HepG2 (cell line): ENCODE results near the gene KAZALD1. TPM values are rescaled to one million over a fixed set of nuclear protein-coding genes. Genes with fewer than 3 reads are reported as not detected.

Source experiments
- CREB1 ChIP-seq, 2 experiments: fragments of 450-650 bp in 1 of 2; IDR thresholded peaks; 2 replicates each; pipeline ENCODE4 v1.6.1; 2016 to 2017; ENCODE audit warnings: control low read depth in 1 of 2, mild to moderate bottlenecking in 1 of 2, missing compliant biosample characterization in 1 of 2, missing genetic modification characterization in 1 of 2
- HNRNPLL ChIP-seq: fragments of 200-400 bp; formaldehyde crosslinking; IDR thresholded peaks from 2 replicates; pipeline ENCODE4 v1.6.1; 2017; ENCODE audit warnings: mild to moderate bottlenecking, low read depth, low read length; ENCODE audit not compliant: poor library complexity, severe bottlenecking
- JUND ChIP-seq: sonication (generic); formaldehyde crosslinking; IDR thresholded peaks from 2 replicates; pipeline ENCODE4 v1.8.0; 2022; ENCODE audit warnings: mild to moderate bottlenecking, missing genetic modification reagents
- MIXL1 ChIP-seq: IDR thresholded peaks from 2 replicates; pipeline ENCODE4 v1.6.1; 2016
- NKX3-1 ChIP-seq: sonication (generic); formaldehyde crosslinking; IDR thresholded peaks from 2 replicates; pipeline ENCODE4 v1.5.0; 2020; ENCODE audit warnings: missing genetic modification reagents
- TOE1 ChIP-seq: sonication (generic); formaldehyde crosslinking; IDR thresholded peaks from 2 replicates; pipeline ENCODE4 v1.4.0; 2020; ENCODE audit warnings: mild to moderate bottlenecking, missing genetic modification reagents
- ZBTB3 ChIP-seq: sonication (generic); formaldehyde crosslinking; IDR thresholded peaks from 2 replicates; pipeline ENCODE4 v1.4.0; 2020; ENCODE audit warnings: low read depth, mild to moderate bottlenecking, moderate library complexity, missing genetic modification reagents, borderline replicate concordance
- ZBTB8A ChIP-seq: sonication (generic); formaldehyde crosslinking; IDR thresholded peaks from 2 replicates; pipeline ENCODE4 v1.4.0; 2020; ENCODE audit warnings: mild to moderate bottlenecking, low read depth, missing genetic modification reagents, borderline replicate concordance
- ZNF567 ChIP-seq: sonication (generic); formaldehyde crosslinking; IDR thresholded peaks from 2 replicates; pipeline ENCODE4 v1.8.1; 2023; ENCODE audit warnings: mild to moderate bottlenecking, missing genetic modification reagents, borderline replicate concordance
- ZNF777 ChIP-seq: sonication (generic); formaldehyde crosslinking; IDR thresholded peaks from 2 replicates; pipeline ENCODE4 v1.4.0; 2020; ENCODE audit warnings: missing genetic modification reagents
- polyA plus RNA-seq, 8 experiments: library from polyadenylated mRNA; depleted of rRNA in 3 of 8; stranded (reverse) in 7 of 8; unstranded in 1 of 8; fragments of >200 nt; fragmentation: Illumina TruSeq in 4 of 8; extraction: Trizol in 4 of 8; gene quantifications; 2 replicates each; pipeline versions ENCODE4 v1.2.1 to v1.2.3, GENCODE V29; 2011 to 2016; ENCODE audit warnings: low read depth in 4 of 8, missing spikeins in 1 of 8, mixed read lengths in 1 of 8; ENCODE audit not compliant: insufficient read depth in 1 of 8
- total RNA-seq, 5 experiments: library from RNA; depleted of rRNA; stranded (reverse); fragments of >200 nt; fragmentation: Illumina TruSeq; extraction: Trizol; gene quantifications; 2 replicates each; pipeline ENCODE4 v1.2.3, GENCODE V29; 2016; ENCODE audit warnings: low read depth in 1 of 5
- TF ChIP-seq, protein P1 (sequence below): IDR thresholded peaks from 2 replicates; pipeline ENCODE4 v1.6.1; 2016
- TF ChIP-seq, protein P2 (sequence below): sonication (generic); formaldehyde crosslinking; IDR thresholded peaks from 2 replicates; pipeline ENCODE4 v1.5.0; 2020; ENCODE audit warnings: missing genetic modification reagents
- TF ChIP-seq, protein P3 (sequence below): sonication (generic); formaldehyde crosslinking; IDR thresholded peaks from 2 replicates; pipeline ENCODE4 v1.4.0; 2020; ENCODE audit warnings: missing genetic modification reagents
- TF ChIP-seq, protein P4 (sequence below): sonication (generic); formaldehyde crosslinking; conservative IDR thresholded peaks from 2 replicates; pipeline ENCODE4 v1.8.1; 2023; ENCODE audit warnings: missing genetic modification reagents

Gene KAZALD1
- total and polyA plus RNA-seq, 2 of the 13 experiments (the other 11 are each of a cell fraction or from before 2014, with no cell fraction given), result 16.7 to 27.7 TPM

DNA sequence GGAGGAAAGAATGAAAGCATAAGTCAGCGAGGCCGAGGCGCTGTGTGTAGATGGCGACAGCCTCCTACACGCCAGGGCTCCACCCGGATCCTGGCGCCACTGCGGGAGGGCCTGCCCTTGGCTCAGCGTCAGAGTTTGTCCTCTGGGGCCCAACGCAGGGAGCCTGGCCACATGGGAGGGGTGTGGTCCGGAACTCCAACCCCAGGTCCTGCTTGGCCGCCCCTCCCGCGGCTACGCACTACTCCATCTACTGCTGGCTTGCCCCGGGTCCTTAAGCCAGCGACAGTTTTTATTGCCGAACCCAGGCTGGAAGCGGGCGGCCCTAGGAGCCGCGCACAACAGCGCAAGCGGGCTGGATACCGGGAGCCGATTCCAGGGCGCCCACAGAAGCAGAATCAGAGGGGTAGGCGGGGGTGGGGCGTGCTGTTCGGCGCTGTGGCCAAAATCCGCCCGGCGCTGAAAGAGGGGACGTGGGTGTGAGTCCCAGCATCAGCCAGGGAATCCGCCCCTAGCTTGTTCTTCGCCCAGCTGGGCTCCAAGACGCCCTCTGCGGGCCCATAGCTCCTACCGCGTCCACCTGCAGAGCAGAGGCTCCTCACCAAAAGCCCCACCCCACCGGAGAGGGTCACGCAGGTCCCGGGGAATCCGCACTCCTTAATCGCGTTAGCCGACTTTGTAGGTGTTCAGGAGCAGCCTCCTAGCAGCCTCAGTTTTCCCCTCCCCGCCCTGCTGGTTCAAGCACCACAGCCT is 4.5 kb downstream of the KAZALD1 start (continued):
- TF ChIP-seq, protein P1, sequence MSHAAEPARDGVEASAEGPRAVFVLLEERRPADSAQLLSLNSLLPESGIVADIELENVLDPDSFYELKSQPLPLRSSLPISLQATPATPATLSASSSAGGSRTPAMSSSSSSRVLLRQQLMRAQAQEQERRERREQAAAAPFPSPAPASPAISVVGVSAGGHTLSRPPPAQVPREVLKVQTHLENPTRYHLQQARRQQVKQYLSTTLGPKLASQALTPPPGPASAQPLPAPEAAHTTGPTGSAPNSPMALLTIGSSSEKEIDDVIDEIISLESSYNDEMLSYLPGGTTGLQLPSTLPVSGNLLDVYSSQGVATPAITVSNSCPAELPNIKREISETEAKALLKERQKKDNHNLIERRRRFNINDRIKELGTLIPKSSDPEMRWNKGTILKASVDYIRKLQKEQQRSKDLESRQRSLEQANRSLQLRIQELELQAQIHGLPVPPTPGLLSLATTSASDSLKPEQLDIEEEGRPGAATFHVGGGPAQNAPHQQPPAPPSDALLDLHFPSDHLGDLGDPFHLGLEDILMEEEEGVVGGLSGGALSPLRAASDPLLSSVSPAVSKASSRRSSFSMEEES (CRISPR knock-in tag), result peak; percentile 68; the same call in 1 of the 2 replicates
- TF ChIP-seq TOE1 (CRISPR knock-in tag), result no peak
- no peak for TF ChIP-seq ZNF777 (CRISPR knock-in tag)
- peak; percentile 17; the same call in 1 of the 2 replicates for TF ChIP-seq NKX3-1
- TF ChIP-seq CREB1 (IDR thresholded peaks at IDR 0.05), result no peak; the same call in 1 of the 2 replicates
- TF ChIP-seq CREB1 (CRISPR knock-in tag; IDR thresholded peaks at IDR 0.05), result peak; percentile 69
- no peak for TF ChIP-seq JUND
- 0 out of 2 replicates have a peak, but pooled peaks have one; percentile 23 for TF ChIP-seq MIXL1 (CRISPR knock-in tag)
- TF ChIP-seq, protein P2, sequence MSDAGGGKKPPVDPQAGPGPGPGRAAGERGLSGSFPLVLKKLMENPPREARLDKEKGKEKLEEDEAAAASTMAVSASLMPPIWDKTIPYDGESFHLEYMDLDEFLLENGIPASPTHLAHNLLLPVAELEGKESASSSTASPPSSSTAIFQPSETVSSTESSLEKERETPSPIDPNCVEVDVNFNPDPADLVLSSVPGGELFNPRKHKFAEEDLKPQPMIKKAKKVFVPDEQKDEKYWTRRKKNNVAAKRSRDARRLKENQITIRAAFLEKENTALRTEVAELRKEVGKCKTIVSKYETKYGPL (CRISPR knock-in tag), result no peak
- TF ChIP-seq ZBTB3 (CRISPR knock-in tag), result no peak
- peak; percentile 72; the same call in 1 of the 2 replicates for TF ChIP-seq ZNF567 (CRISPR knock-in tag)
- TF ChIP-seq ZBTB8A (CRISPR knock-in tag), result 0 out of 2 replicates have a peak, but pooled peaks have one; percentile 24
- TF ChIP-seq, protein P3, sequence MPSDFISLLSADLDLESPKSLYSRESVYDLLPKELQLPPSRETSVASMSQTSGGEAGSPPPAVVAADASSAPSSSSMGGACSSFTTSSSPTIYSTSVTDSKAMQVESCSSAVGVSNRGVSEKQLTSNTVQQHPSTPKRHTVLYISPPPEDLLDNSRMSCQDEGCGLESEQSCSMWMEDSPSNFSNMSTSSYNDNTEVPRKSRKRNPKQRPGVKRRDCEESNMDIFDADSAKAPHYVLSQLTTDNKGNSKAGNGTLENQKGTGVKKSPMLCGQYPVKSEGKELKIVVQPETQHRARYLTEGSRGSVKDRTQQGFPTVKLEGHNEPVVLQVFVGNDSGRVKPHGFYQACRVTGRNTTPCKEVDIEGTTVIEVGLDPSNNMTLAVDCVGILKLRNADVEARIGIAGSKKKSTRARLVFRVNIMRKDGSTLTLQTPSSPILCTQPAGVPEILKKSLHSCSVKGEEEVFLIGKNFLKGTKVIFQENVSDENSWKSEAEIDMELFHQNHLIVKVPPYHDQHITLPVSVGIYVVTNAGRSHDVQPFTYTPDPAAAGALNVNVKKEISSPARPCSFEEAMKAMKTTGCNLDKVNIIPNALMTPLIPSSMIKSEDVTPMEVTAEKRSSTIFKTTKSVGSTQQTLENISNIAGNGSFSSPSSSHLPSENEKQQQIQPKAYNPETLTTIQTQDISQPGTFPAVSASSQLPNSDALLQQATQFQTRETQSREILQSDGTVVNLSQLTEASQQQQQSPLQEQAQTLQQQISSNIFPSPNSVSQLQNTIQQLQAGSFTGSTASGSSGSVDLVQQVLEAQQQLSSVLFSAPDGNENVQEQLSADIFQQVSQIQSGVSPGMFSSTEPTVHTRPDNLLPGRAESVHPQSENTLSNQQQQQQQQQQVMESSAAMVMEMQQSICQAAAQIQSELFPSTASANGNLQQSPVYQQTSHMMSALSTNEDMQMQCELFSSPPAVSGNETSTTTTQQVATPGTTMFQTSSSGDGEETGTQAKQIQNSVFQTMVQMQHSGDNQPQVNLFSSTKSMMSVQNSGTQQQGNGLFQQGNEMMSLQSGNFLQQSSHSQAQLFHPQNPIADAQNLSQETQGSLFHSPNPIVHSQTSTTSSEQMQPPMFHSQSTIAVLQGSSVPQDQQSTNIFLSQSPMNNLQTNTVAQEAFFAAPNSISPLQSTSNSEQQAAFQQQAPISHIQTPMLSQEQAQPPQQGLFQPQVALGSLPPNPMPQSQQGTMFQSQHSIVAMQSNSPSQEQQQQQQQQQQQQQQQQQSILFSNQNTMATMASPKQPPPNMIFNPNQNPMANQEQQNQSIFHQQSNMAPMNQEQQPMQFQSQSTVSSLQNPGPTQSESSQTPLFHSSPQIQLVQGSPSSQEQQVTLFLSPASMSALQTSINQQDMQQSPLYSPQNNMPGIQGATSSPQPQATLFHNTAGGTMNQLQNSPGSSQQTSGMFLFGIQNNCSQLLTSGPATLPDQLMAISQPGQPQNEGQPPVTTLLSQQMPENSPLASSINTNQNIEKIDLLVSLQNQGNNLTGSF (CRISPR knock-in tag), result no peak
- TF ChIP-seq HNRNPLL, result peak; percentile 88
- TF ChIP-seq, protein P4, sequence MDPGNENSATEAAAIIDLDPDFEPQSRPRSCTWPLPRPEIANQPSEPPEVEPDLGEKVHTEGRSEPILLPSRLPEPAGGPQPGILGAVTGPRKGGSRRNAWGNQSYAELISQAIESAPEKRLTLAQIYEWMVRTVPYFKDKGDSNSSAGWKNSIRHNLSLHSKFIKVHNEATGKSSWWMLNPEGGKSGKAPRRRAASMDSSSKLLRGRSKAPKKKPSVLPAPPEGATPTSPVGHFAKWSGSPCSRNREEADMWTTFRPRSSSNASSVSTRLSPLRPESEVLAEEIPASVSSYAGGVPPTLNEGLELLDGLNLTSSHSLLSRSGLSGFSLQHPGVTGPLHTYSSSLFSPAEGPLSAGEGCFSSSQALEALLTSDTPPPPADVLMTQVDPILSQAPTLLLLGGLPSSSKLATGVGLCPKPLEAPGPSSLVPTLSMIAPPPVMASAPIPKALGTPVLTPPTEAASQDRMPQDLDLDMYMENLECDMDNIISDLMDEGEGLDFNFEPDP (CRISPR knock-in tag), result 0 out of 2 replicates have a peak, but pooled peaks have one; percentile 60
